Kidney (tissue), 14 donors: Measurements from ENCODE around the gene PLTP. TPM values are rescaled to one million over a fixed set of nuclear protein-coding genes. Genes with fewer than 3 reads are reported as not detected.

Source experiments
- DNase-seq, 5 donors: peaks; one replicate each; pipeline ENCODE4 v3.0.0-alpha.2; 2013 to 2020
- FAIRE-seq: peaks from 2 replicates; lab custom pipeline; 2012; peaks lifted over from hg19 to GRCh38; lab: Jason Lieb, UNC
- H3K27ac ChIP-seq, 2 donors: one replicate each; pipeline ENCODE4 v1.7.0; 2013; ENCODE audit warnings: low read depth in 2 of 2, low read length in 2 of 2, inconsistent platforms in 1 of 2
- H3K27me3 ChIP-seq: one replicate; pipeline ENCODE4 v1.7.1; 2013; ENCODE audit warnings: low read length, inconsistent platforms; ENCODE audit not compliant: control insufficient read depth, insufficient read depth
- H3K36me3 ChIP-seq, 3 donors: one replicate each; pipeline versions ENCODE4 v1.7.0 to v1.7.1; 2013; ENCODE audit warnings: low read length in 3 of 3, control low read depth in 1 of 3, inconsistent platforms in 1 of 3; ENCODE audit not compliant: insufficient read depth in 3 of 3, control insufficient read depth in 2 of 3
- H3K4me1 ChIP-seq, 3 donors: one replicate each; pipeline versions ENCODE4 v1.7.0 to v1.7.1; 2013; ENCODE audit warnings: low read length in 3 of 3, inconsistent platforms in 1 of 3, low read depth in 1 of 3; ENCODE audit not compliant: control insufficient read depth in 2 of 3, insufficient read depth in 2 of 3
- H3K4me3 ChIP-seq, 3 donors: one replicate each; pipeline versions ENCODE4 v1.7.0 to v1.8.1; 2013; ENCODE audit warnings: low read length in 3 of 3, control low read depth in 1 of 3, inconsistent platforms in 1 of 3
- H3K9ac ChIP-seq, 3 donors: one replicate each; pipeline versions ENCODE4 v1.7.0 to v1.7.1; 2013; ENCODE audit warnings: low read length in 3 of 3, control low read depth in 1 of 3, inconsistent platforms in 1 of 3
- H3K9me3 ChIP-seq, 3 donors: one replicate each; pipeline versions ENCODE4 v1.7.0 to v1.7.1; 2013; ENCODE audit warnings: low read length in 3 of 3, control low read depth in 1 of 3, inconsistent platforms in 1 of 3; ENCODE audit not compliant: control insufficient read depth in 2 of 3, insufficient read depth in 1 of 3
- intact Hi-C: fragments of 100-400 bp; cut with DNase I; formaldehyde crosslinking; loops from one replicate; pipeline ENCODE4 v1.11.1; 2022
- polyA plus RNA-seq: library from polyadenylated mRNA; stranded (reverse); fragments of 350-450 nt; fragmentation: Illumina TruSeq; extraction: RNeasy Lipid Tissue Mini Kit (QIAGEN cat#74804); gene quantifications from one replicate; pipeline ENCODE4 v1.2.3, GENCODE V29; 2014; ENCODE audit warnings: low read depth, low replicate concordance; ENCODE audit not compliant: insufficient read depth
- total RNA-seq: library from RNA; stranded (reverse); fragmentation: NEBNext Ultra II Directional; extraction: Animal tissue kit (Norgen Biotek cat#: 25700); gene quantifications from one replicate; pipeline ENCODE4 v1.2.1, GENCODE V29; 2021
- TF ChIP-seq, protein P1 (sequence below): IDR thresholded peaks from 3 replicates; pipeline ENCODE4 v1.5.1; 2012; ENCODE audit warnings: mild to moderate bottlenecking, moderate library complexity, borderline replicate concordance; ENCODE audit not compliant: insufficient read depth; ENCODE audit errors: extremely low read depth
- donor health status: control.
- donor health status: control.
- donor health status: control.
- donor health status: control.
- donor health status: control.
- donor health status: DM: yes; HTN: yes; CAD: no.
- donor health status: Normal renal cell carcinoma (clear cell type).

Gene PLTP
- total and polyA plus RNA-seq, 2 donors from 2014 or later, result 345 to 790 TPM

DNA sequence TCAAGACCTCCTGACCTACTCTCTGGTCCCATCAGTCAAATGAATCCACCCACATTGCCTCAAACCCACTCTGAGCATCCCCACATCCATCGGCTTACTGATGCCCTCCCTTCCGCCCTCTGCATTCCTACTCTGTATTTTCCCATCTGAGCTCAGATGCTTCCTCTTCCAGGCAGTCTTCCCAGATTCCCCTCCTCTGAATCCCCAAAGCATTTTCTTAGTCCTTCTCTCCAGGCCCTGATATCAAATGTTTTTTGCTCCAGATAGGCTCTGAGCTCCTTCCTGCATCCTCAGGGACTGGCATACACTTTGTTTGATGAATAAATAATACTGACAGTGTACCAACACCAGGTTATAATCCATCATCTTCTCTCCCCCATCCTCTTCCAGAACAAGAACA is 3.9 kb downstream of the PLTP start:
- Histone ChIP-seq H3K4me1 (peaks cover 0 to 6% (median 0%) of the 10 kb centered on the region in 3 donors), H3K27me3 (no peaks in the 10 kb centered on the region), H3K9ac (no peak overlapping the region), H3K9me3 (no peaks in the 10 kb centered on the region), H3K27ac (no peak overlapping the region), H3K4me3 (no peak overlapping the region), H3K36me3 (no peaks in the 10 kb centered on the region)
- intact Hi-C loops, result no loop called here
- FAIRE-seq (no peak), DNase-seq (peak in 1 of 5 donors; percentile 6)
- TF ChIP-seq, protein P1, sequence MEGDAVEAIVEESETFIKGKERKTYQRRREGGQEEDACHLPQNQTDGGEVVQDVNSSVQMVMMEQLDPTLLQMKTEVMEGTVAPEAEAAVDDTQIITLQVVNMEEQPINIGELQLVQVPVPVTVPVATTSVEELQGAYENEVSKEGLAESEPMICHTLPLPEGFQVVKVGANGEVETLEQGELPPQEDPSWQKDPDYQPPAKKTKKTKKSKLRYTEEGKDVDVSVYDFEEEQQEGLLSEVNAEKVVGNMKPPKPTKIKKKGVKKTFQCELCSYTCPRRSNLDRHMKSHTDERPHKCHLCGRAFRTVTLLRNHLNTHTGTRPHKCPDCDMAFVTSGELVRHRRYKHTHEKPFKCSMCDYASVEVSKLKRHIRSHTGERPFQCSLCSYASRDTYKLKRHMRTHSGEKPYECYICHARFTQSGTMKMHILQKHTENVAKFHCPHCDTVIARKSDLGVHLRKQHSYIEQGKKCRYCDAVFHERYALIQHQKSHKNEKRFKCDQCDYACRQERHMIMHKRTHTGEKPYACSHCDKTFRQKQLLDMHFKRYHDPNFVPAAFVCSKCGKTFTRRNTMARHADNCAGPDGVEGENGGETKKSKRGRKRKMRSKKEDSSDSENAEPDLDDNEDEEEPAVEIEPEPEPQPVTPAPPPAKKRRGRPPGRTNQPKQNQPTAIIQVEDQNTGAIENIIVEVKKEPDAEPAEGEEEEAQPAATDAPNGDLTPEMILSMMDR, result no peak

DNA sequence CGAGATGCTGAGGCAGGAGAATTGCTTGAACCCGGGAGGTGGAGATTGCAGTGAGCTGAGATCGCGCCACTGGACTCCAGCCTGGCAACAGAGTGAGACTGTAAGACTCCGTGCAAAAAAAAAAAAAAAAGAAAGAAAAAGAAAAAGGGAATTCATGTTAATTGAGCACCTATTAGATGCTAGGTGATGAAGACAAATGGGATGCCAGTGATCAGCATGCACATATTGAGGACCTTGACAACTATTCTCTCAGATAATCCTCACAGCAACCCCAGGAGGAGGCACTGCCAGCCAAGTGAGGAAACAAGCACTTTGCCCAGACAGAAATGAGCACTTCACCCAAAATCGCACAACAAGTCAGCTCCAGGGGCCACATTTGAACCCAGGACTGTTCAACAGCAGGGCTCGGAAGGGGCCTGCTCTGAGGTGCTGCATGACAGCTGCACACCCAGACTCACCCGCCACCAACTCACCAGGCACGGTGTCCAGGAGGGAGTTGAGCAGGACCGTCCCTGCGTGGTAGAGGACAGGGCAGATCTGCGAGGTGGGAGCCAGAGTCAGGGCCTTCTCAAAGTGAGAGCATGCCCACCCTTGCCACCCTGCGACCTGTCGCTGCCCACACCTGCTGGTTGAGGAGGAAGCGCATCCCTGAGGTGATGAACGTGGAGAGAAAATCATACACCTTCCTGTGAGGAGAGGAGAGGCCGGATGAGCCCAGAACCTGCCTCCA is 4.6 kb downstream of the PLTP start:
- no peak for FAIRE-seq
- H3K4me1 ChIP-seq, result peaks cover 0 to 6% (median 0%) of the 10 kb centered on the region in 3 donors
- DNase-seq, result peak in 1 of 5 donors; percentile 54
- no peaks in the 10 kb centered on the region for H3K27me3 ChIP-seq
- no peaks in the 10 kb centered on the region for H3K9me3 ChIP-seq
- TF ChIP-seq, protein P1, result no peak
- H3K36me3 ChIP-seq, result no peaks in the 10 kb centered on the region
- H3K4me3 ChIP-seq, result no peak overlapping the region
- H3K9ac ChIP-seq, result no peak overlapping the region
- intact Hi-C loops, result no loop called here
- H3K27ac ChIP-seq, result no peak overlapping the region

DNA sequence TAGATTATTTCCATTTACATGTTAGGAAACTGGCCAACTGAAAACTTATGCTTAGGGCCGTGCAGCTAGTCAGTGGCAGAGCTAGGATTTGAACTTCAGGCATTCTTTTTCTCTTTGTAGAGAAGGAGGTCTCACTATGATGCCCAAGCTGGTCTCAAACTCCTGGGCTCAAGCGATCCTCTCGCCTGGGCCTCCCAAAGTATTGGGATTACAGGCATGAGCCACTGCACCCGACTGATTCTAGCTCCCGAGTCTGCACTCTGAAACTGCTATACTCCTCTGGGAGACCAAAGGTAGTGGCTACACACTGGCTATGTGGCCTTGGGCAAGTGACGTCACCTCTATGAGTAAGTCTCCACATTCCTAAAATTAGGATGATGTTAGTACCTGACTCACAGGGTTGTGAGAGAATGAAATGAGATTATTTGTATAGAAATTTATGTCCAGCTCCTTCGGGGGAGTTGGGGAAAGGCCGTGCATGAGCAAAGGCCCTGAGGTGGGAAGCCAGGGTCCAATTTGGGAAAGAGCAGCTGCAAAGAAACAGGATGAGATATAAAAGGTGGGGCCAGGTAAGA is 6.4 kb downstream of the PLTP start:
- FAIRE-seq (no peak), DNase-seq (peak in 1 of 5 donors; percentile 54)
- no peak overlapping the region for H3K27ac ChIP-seq
- TF ChIP-seq, protein P1, result no peak
- no peaks in the 10 kb centered on the region for H3K27me3 ChIP-seq
- H3K4me1 ChIP-seq, result no peaks in the 10 kb centered on the region
- H3K4me3 ChIP-seq, result no peak overlapping the region
- intact Hi-C loops, result no loop called here
- no peaks in the 10 kb centered on the region for H3K36me3 ChIP-seq
- no peaks in the 10 kb centered on the region for H3K9me3 ChIP-seq
- H3K9ac ChIP-seq, result no peak overlapping the region
